Calu3 (cell line): ENCODE data around the gene POU2F2. TPM values are rescaled to one million over a fixed set of nuclear protein-coding genes. Genes with fewer than 3 reads are reported as not detected.

Experiments
- BruUV-seq: library from RNA; stranded (reverse); fragments of 400-500 nt; replicated peaks from 2 replicates; lab custom pipeline; 2021; lab: Mats Ljungman, UMichigan
- CTCF ChIA-PET: fragments of 300-600 bp; sonication (Branson Sonifier 250); formaldehyde crosslinking; loops from one replicate; lab custom pipeline; 2022; ENCODE audit warnings: antibody characterized with exemption; lab: Charles Lee
- DNase-seq: peaks from one replicate; pipeline ENCODE4 v3.0.0; 2022
- H3K27ac Mint-ChIP-seq: one replicate; pipeline ENCODE4 v1.8.0; 2022; ENCODE audit warnings: mixed read lengths; ENCODE audit not compliant: unreplicated experiment
- H3K27me3 Mint-ChIP-seq: one replicate; pipeline ENCODE4 v1.8.0; 2022; ENCODE audit warnings: mixed read lengths; ENCODE audit not compliant: unreplicated experiment
- H3K36me3 Mint-ChIP-seq: one replicate; pipeline ENCODE4 v1.8.0; 2022; ENCODE audit warnings: mild to moderate bottlenecking, moderate library complexity, mixed read lengths; ENCODE audit not compliant: insufficient read depth, unreplicated experiment
- H3K4me1 Mint-ChIP-seq: one replicate; pipeline ENCODE4 v1.8.0; 2022; ENCODE audit warnings: mild to moderate bottlenecking, low read depth, mixed read lengths; ENCODE audit not compliant: unreplicated experiment
- H3K4me3 Mint-ChIP-seq: one replicate; pipeline ENCODE4 v1.8.0; 2022; ENCODE audit warnings: mild to moderate bottlenecking, low read depth, moderate library complexity, mixed read lengths; ENCODE audit not compliant: unreplicated experiment
- H3K9me3 Mint-ChIP-seq: one replicate; pipeline ENCODE4 v1.8.0; 2022; ENCODE audit warnings: low read depth, mixed read lengths; ENCODE audit not compliant: unreplicated experiment
- intact Hi-C: fragments of 100-400 bp; cut with micrococcal nuclease; formaldehyde crosslinking; loops from one replicate; pipeline ENCODE4 v1.10.0; 2022; ENCODE audit not compliant: unreplicated experiment
- total RNA-seq: library from RNA; stranded (reverse); gene quantifications from 2 replicates; pipeline ENCODE4 v1.2.3, GENCODE V29; 2022
- TF ChIP-seq, protein P1 (sequence below): fragments of 200-600 bp; IDR thresholded peaks from one replicate; pipeline ENCODE4 v1.8.0; 2022; ENCODE audit warnings: antibody characterized with exemption; ENCODE audit not compliant: unreplicated experiment

The POU2F2 gene
- total RNA-seq, 1 experiment from 2014 or later: 4.6 TPM

DNA sequence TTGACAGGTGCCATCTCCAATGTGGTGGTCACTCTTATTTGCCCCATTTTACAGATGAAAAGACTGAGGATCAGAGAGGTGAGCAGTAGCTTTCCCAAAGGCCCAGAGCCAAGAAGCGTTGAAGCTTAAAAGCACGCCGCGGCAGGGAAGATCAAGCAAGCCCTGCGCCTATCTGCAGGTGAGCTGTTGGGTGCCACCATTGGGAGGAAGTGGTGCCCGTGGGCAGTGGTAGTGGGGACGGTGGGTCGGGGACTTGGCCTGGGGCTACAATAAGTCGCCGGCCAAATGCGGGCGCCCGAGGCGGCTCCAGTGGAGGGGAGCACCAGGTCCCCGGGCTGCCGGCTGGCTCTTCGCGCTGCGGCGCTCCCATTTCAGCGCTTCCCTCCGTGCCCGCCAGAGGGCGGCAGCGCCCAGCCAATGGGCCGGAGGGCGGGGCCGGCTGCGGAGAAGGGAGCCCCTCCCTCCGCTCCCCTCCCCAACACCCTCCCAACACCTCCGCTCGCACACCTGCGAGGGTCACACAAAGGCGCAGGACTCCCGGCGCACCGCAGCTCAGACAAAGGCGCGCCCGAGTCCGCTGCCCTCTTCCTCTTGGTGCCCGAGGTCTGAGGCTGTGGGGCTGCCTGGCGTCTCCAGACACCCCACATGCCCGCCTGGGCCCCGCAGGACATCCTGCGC is 744 bp upstream of the POU2F2 start:
- H3K4me3 Mint-ChIP-seq: peak overlapping the region; percentile 60
- peaks cover 30% of the 10 kb centered on the region for H3K4me1 Mint-ChIP-seq
- intact Hi-C loops: loop anchor here (1.0 kb wide), 2 partner anchors 25 to 51 kb away; no protein-coding TSS in a partner anchor
- CTCF ChIA-PET: interaction anchor here (0.6 to 2.4 kb wide), 8 partner anchors 9 to 302 kb away, joined by 3 to 18 read pairs (median 4); partner anchors contain the start of gene GSK3A
- peaks cover 10% of the 10 kb centered on the region for H3K36me3 Mint-ChIP-seq
- TF ChIP-seq, protein P1, sequence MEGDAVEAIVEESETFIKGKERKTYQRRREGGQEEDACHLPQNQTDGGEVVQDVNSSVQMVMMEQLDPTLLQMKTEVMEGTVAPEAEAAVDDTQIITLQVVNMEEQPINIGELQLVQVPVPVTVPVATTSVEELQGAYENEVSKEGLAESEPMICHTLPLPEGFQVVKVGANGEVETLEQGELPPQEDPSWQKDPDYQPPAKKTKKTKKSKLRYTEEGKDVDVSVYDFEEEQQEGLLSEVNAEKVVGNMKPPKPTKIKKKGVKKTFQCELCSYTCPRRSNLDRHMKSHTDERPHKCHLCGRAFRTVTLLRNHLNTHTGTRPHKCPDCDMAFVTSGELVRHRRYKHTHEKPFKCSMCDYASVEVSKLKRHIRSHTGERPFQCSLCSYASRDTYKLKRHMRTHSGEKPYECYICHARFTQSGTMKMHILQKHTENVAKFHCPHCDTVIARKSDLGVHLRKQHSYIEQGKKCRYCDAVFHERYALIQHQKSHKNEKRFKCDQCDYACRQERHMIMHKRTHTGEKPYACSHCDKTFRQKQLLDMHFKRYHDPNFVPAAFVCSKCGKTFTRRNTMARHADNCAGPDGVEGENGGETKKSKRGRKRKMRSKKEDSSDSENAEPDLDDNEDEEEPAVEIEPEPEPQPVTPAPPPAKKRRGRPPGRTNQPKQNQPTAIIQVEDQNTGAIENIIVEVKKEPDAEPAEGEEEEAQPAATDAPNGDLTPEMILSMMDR: peak; percentile 100
- no TSS peak for BruUV-seq
- peak; percentile 92 for DNase-seq
- no peak overlapping the region for H3K27ac Mint-ChIP-seq
- peaks cover 33% of the 10 kb centered on the region for H3K27me3 Mint-ChIP-seq
- H3K9me3 Mint-ChIP-seq: no peaks in the 10 kb centered on the region

DNA sequence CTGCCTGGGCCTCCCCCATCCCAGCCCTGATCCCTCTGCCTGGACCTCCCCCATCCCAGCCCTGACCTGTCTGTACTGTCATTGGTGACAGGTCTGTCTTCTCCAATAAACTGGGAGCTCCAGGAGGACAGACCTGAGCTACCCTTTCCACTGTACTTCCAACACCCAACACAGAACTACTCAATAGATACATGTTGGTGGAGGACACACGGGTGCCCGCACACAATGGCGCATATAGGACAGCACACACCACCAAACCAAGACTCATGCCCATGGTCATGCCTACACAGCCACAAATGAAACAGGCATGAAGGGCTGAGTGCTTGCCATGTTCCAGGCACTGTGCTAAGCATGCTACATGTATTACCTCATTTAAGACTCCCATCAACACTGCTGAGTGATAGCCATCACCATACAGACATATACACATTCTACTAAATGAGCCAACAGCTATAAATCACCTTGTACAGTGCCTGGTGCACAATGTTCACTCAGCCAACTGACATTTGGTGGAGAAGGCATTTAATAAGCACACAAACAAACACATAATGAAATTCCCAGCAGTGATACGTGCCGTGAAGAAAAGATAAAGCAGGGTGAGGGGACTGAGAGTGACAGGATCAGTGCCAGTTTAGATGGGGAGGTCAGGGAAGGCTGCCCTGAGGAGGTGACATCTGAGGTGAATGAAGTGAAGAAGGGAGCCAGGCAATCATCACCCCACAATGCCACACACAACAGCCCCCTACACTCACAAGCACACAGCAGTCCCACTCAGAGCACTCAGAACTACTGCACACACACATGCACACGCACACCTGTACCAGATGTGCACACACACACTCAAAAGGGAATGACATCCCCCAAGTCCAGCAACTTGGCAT is 857 bp downstream of the POU2F2 start:
- Mint-ChIP-seq H3K4me1 (peaks cover 30% of the 10 kb centered on the region), H3K4me3 (peak overlapping the region; percentile 60), H3K36me3 (peaks cover 16% of the 10 kb centered on the region), H3K27me3 (peaks cover 23% of the 10 kb centered on the region), H3K27ac (peak overlapping the region; percentile 4), H3K9me3 (no peaks in the 10 kb centered on the region)
- no TSS peak for BruUV-seq
- intact Hi-C loops: no loop called here
- DNase-seq: no peak
- TF ChIP-seq, protein P1: no peak
- CTCF ChIA-PET: interaction anchor here (0.8 to 2.4 kb wide), 2 partner anchors 53 to 279 kb away, joined by 3 to 18 read pairs; no protein-coding TSS in a partner anchor

DNA sequence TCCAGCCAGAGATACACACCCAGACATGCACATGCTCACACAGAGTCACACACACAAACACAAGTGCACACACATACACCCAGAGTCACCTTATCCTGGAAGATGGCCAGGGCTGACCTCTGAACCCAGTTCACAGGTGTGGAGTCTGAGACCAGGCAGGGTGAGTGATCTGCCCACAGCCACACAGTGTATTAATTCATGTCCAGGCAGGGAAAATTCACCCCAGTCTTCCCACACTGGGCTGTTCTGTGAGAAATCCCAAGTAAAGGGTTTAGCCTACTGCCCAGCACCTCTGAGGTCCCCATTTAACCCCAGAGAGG is 2.0 kb downstream of the POU2F2 start:
- Mint-ChIP-seq H3K27me3 (peaks cover 23% of the 10 kb centered on the region), H3K4me3 (no peak overlapping the region), H3K27ac (no peak overlapping the region), H3K4me1 (peaks cover 30% of the 10 kb centered on the region), H3K36me3 (peaks cover 12% of the 10 kb centered on the region), H3K9me3 (no peaks in the 10 kb centered on the region)
- intact Hi-C loops: no loop called here
- TF ChIP-seq, protein P1: no peak
- DNase-seq: no peak
- CTCF ChIA-PET: no interaction called here
- BruUV-seq: no TSS peak

DNA sequence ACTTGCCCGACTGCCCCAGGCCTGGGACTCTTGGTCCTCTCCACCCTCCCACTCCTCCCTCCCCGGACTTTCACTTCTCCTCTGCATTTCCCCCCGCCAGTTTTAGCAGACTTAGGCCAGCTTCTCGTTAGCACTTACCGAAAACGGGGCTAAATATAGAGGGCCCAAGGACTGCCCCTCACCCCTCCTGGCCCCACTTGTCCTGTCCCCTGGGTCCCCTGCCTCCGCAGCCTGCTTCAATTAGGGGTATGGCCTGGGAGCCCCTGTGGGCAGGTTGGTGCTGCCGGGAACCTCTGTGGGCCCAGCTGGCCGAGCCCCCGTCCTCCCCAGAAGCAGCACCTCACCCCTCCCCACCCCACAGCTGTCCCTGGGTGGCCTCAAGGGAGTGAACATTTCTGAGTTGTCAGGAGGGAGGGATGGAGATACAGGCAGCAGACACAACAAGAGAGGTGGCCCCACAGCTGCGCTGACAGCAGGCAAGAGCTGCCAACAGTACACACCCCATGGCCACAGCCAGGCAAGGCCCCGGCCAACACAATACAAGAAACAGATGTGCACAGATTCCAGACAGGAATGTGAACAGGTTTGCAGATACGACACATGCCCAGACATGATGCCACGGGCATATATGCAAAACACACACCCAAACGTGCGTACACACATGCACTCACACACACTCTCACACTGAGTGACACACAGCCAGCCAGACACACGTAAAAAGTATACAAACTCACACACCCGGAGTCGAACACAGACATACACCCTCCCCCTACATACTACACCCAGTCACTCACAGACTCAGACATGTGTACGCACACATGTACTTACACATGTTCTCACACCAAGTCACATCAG is 2.6 kb downstream of the POU2F2 start:
- no peak overlapping the region for H3K4me3 Mint-ChIP-seq
- H3K36me3 Mint-ChIP-seq: peaks cover 12% of the 10 kb centered on the region
- no peaks in the 10 kb centered on the region for H3K9me3 Mint-ChIP-seq
- peaks cover 30% of the 10 kb centered on the region for H3K4me1 Mint-ChIP-seq
- H3K27ac Mint-ChIP-seq: no peak overlapping the region
- intact Hi-C loops: loop anchor here (10.0 kb wide), 1 partner anchor 155 kb away; no protein-coding TSS in a partner anchor
- CTCF ChIA-PET: no interaction called here
- DNase-seq: no peak
- peaks cover 23% of the 10 kb centered on the region for H3K27me3 Mint-ChIP-seq
- BruUV-seq: no TSS peak
- TF ChIP-seq, protein P1: no peak
